Astrocyte (in vitro differentiated cells and primary cell): ENCODE results near the gene SNPH. TPM values are rescaled to one million over a fixed set of nuclear protein-coding genes. Genes with fewer than 3 reads are reported as not detected.
"Not testable (repeated sequence)": the region's sequence is repeated elsewhere in the genome, so short reads cannot be mapped to it uniquely, and the experiment has no call there.

Experiments used
- DNase-seq: peaks from one replicate; pipeline ENCODE4 v3.0.0-alpha.2; 2010; ENCODE audit warnings: low read depth
- FAIRE-seq: peaks from 2 replicates; lab custom pipeline; 2011; peaks lifted over from hg19 to GRCh38; lab: Jason Lieb, UNC
- H2AFZ ChIP-seq: 2 replicates; pipeline ENCODE4 v1.6.0; 2012; ENCODE audit warnings: low read depth, low read length, inconsistent platforms
- H3K27ac ChIP-seq: 2 replicates; pipeline ENCODE4 v1.5.1; 2011; ENCODE audit warnings: low read depth, low read length, inconsistent platforms
- H3K27me3 ChIP-seq: 2 replicates; pipeline ENCODE4 v1.6.0; 2011; ENCODE audit warnings: low read length, inconsistent platforms; ENCODE audit not compliant: insufficient read depth
- H3K36me3 ChIP-seq: 2 replicates; pipeline ENCODE4 v1.5.1; 2011; ENCODE audit warnings: low read length, inconsistent platforms; ENCODE audit not compliant: insufficient read depth
- H3K4me1 ChIP-seq: 2 replicates; pipeline ENCODE4 v1.5.1; 2011; ENCODE audit warnings: low read length, inconsistent platforms; ENCODE audit not compliant: insufficient read depth
- H3K4me2 ChIP-seq: 2 replicates; pipeline ENCODE4 v1.6.0; 2012; ENCODE audit warnings: low read length, inconsistent platforms
- H3K4me3 ChIP-seq: 2 replicates; pipeline ENCODE4 v1.5.1; 2011; ENCODE audit warnings: low read depth, mild to moderate bottlenecking, low read length, inconsistent platforms; ENCODE audit not compliant: insufficient read depth
- H3K79me2 ChIP-seq: 2 replicates; pipeline ENCODE4 v1.6.0; 2012; ENCODE audit warnings: mild to moderate bottlenecking, low read length, inconsistent platforms; ENCODE audit not compliant: insufficient read depth
- H3K9ac ChIP-seq: 2 replicates; pipeline ENCODE4 v1.6.0; 2012; ENCODE audit warnings: mild to moderate bottlenecking, low read length, inconsistent platforms
- H3K9me3 ChIP-seq: 2 replicates; pipeline ENCODE4 v1.5.1; 2012; ENCODE audit warnings: low read depth, mild to moderate bottlenecking, low read length, inconsistent platforms; ENCODE audit not compliant: insufficient read depth
- H4K20me1 ChIP-seq: 2 replicates; pipeline ENCODE4 v1.6.0; 2012; ENCODE audit warnings: low read length, inconsistent platforms; ENCODE audit not compliant: insufficient read depth
- H3K27ac Mint-ChIP-seq: one replicate; pipeline ENCODE4 v1.8.0; 2021; ENCODE audit warnings: mild to moderate bottlenecking, mixed read lengths; ENCODE audit not compliant: unreplicated experiment
- H3K27me3 Mint-ChIP-seq: one replicate; pipeline ENCODE4 v1.8.0; 2021; ENCODE audit warnings: low read depth, mixed read lengths; ENCODE audit not compliant: unreplicated experiment
- H3K36me3 Mint-ChIP-seq: one replicate; pipeline ENCODE4 v1.8.0; 2021; ENCODE audit warnings: low read depth, mixed read lengths; ENCODE audit not compliant: unreplicated experiment
- H3K4me1 Mint-ChIP-seq: one replicate; pipeline ENCODE4 v1.8.0; 2021; ENCODE audit warnings: low read depth, mixed read lengths; ENCODE audit not compliant: unreplicated experiment
- H3K4me3 Mint-ChIP-seq: one replicate; pipeline ENCODE4 v1.8.0; 2021; ENCODE audit warnings: mild to moderate bottlenecking, moderate library complexity, mixed read lengths; ENCODE audit not compliant: unreplicated experiment
- H3K9me3 Mint-ChIP-seq: one replicate; pipeline ENCODE4 v1.8.0; 2021; ENCODE audit warnings: mild to moderate bottlenecking, mixed read lengths; ENCODE audit not compliant: unreplicated experiment
- CTCF ChIP-seq: IDR thresholded peaks from 2 replicates; pipeline ENCODE4 v1.5.1; 2011; ENCODE audit warnings: low read depth, mild to moderate bottlenecking, inconsistent platforms, low read length, moderate library complexity; ENCODE audit not compliant: insufficient read depth
- EZH2 ChIP-seq: IDR thresholded peaks from 2 replicates; pipeline ENCODE4 v1.6.1; 2012; ENCODE audit warnings: mild to moderate bottlenecking, low read length, inconsistent platforms; ENCODE audit not compliant: insufficient read depth
- total RNA-seq: library from RNA; stranded (reverse); gene quantifications from 2 replicates; pipeline ENCODE4 v1.2.1, GENCODE V29; 2021

SNPH gene
- total RNA-seq, 1 donor from 2014 or later, result 7.9 TPM

- Mint-ChIP-seq H3K36me3 (peaks cover 4% of the 10 kb centered on the region), H3K4me3 (no peak overlapping the region), H3K9me3 (no peaks in the 10 kb centered on the region), H3K27ac (no peak overlapping the region), H3K4me1 (peaks cover 10% of the 10 kb centered on the region), H3K27me3 (no peaks in the 10 kb centered on the region)
- H4K20me1 ChIP-seq, result peaks cover 31% of the 10 kb centered on the region
- FAIRE-seq (no peak), DNase-seq (no peak)
- no peak overlapping the region for H3K4me2 ChIP-seq
- TF ChIP-seq CTCF (no peak), EZH2 (no peak)
- H3K27me3 ChIP-seq, result no peaks in the 10 kb centered on the region
- H3K27ac ChIP-seq, result no peak overlapping the region
- H3K9me3 ChIP-seq, result no peaks in the 10 kb centered on the region
- no peaks in the 10 kb centered on the region for H3K79me2 ChIP-seq
- H2AFZ ChIP-seq, result no peak overlapping the region
- no peak overlapping the region for H3K4me3 ChIP-seq
- no peak overlapping the region for H3K9ac ChIP-seq
- no peaks in the 10 kb centered on the region for H3K36me3 ChIP-seq
- H3K4me1 ChIP-seq, result peaks cover 14% of the 10 kb centered on the region
Observed at GRCh38 chr20:1338096-1338495, 72.0 kb downstream of the SNPH start.

GRCh38 chr20:1338801-1339200, 72.7 kb downstream of the SNPH start:
- Histone ChIP-seq H3K36me3 (no peaks in the 10 kb centered on the region), H3K9ac (no peak overlapping the region), H3K4me1 (peaks cover 21% of the 10 kb centered on the region), H3K79me2 (no peaks in the 10 kb centered on the region), H3K9me3 (no peaks in the 10 kb centered on the region), H2AFZ (no peak overlapping the region), H3K27ac (no peak overlapping the region), H4K20me1 (peaks cover 31% of the 10 kb centered on the region), H3K4me3 (no peak overlapping the region), H3K27me3 (no peaks in the 10 kb centered on the region), H3K4me2 (no peak overlapping the region)
- DNase-seq (no peak), FAIRE-seq (no peak)
- Mint-ChIP-seq H3K27me3 (no peaks in the 10 kb centered on the region), H3K4me1 (peaks cover 11% of the 10 kb centered on the region), H3K4me3 (no peak overlapping the region), H3K36me3 (no peaks in the 10 kb centered on the region), H3K27ac (no peak overlapping the region), H3K9me3 (no peaks in the 10 kb centered on the region)
- TF ChIP-seq EZH2, result no peak
- TF ChIP-seq CTCF, result no peak

- no peak for FAIRE-seq
- peak overlapping the region; percentile 20 for H3K27ac Mint-ChIP-seq
- Histone ChIP-seq H3K4me3 (no peak overlapping the region), H3K79me2 (no peaks in the 10 kb centered on the region), H3K36me3 (no peaks in the 10 kb centered on the region), H4K20me1 (peaks cover 20% of the 10 kb centered on the region), H3K4me2 (no peak overlapping the region), H3K27me3 (no peaks in the 10 kb centered on the region), H2AFZ (no peak overlapping the region), H3K9me3 (no peaks in the 10 kb centered on the region), H3K27ac (peak overlapping the region; percentile 44), H3K9ac (no peak overlapping the region), H3K4me1 (peaks cover 16% of the 10 kb centered on the region)
- H3K36me3 Mint-ChIP-seq, result no peaks in the 10 kb centered on the region
- peaks cover 16% of the 10 kb centered on the region for H3K4me1 Mint-ChIP-seq
- TF ChIP-seq EZH2 (no peak), CTCF (no peak)
- H3K27me3 Mint-ChIP-seq, result no peaks in the 10 kb centered on the region
- no peaks in the 10 kb centered on the region for H3K9me3 Mint-ChIP-seq
- no peak overlapping the region for H3K4me3 Mint-ChIP-seq
- DNase-seq, result peak; percentile 59
Observed at GRCh38 chr20:1341561-1342265, 75.6 kb downstream of the SNPH start.

GRCh38 chr20:1343446-1344124, 77.5 kb downstream of the SNPH start:
- H3K4me3 ChIP-seq, H3K27ac Mint-ChIP-seq, H3K36me3 ChIP-seq, DNase-seq, H3K79me2 ChIP-seq, H3K27me3 Mint-ChIP-seq, H3K9me3 Mint-ChIP-seq, H3K4me2 ChIP-seq, H3K9me3 ChIP-seq, H2AFZ ChIP-seq, H3K27me3 ChIP-seq, FAIRE-seq, H4K20me1 ChIP-seq, H3K36me3 Mint-ChIP-seq, H3K9ac ChIP-seq, H3K27ac ChIP-seq, H3K4me3 Mint-ChIP-seq: not testable (repeated sequence)
- peaks cover 16% of the 10 kb centered on the region for H3K4me1 Mint-ChIP-seq
- H3K4me1 ChIP-seq, result peaks cover 12% of the 10 kb centered on the region
